ENCODE data around the gene CCSER1.

DNA sequence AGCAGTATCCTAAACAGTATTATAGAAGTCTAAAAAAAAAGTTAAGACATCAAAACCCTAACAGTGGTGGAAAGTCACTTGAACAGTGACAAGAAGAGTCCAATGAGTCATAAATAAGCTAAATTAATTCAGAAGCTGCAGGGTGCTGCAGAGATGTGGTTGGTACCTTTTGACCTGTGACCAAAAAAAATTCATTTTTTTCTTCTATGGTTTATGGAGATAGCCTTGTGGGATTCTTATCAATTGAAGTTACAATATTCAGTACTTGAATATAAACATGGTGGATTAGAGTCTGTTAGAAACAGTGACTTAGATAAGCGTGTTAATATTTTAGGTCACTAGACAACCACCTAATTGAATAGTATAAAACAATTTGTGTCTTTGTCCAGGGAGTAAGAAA is 35.4 kb downstream of the CCSER1 start:
- TF ChIP-seq CTCF (IDR thresholded peaks at IDR 0.05; ENCODE audit: low read depth, low read length, poor library complexity, severe bottlenecking): no peak
- TF ChIP-seq EZH2phosphoT487 (IDR thresholded peaks at IDR 0.05; ENCODE audit: borderline replicate concordance, low read length): no peak
